H1 (cell line): ENCODE measurements around the gene NOTUM.

Experiments
- EP300 ChIP-seq, 2 experiments: IDR thresholded peaks; 1 replicate in 1 of 2; 2 replicates in 1 of 2; pipeline ENCODE4 v1.6.1; 2011 to 2012; ENCODE audit warnings: low read depth in 2 of 2, low read length in 2 of 2, mild to moderate bottlenecking in 2 of 2, borderline replicate concordance in 1 of 2, inconsistent platforms in 1 of 2, moderate library complexity in 1 of 2
- POLR2A ChIP-seq, 2 experiments: IDR thresholded peaks; 1 replicate in 1 of 2; 2 replicates in 1 of 2; pipeline ENCODE4 v1.6.1; 2011; ENCODE audit warnings: low read depth in 2 of 2, low read length in 2 of 2, mild to moderate bottlenecking in 2 of 2; ENCODE audit errors: control extremely low read depth in 1 of 2
- POLR2AphosphoS5 ChIP-seq: IDR thresholded peaks from 2 replicates; pipeline ENCODE4 v1.6.1; 2011; ENCODE audit warnings: low read depth, low read length
- TF ChIP-seq, protein P1 (sequence below), 3 experiments: IDR thresholded peaks; 1 replicate in 2 of 3; 2 replicates in 1 of 3; pipeline versions ENCODE4 v1.5.1 to v1.6.1; 2011; ENCODE audit warnings: low read length in 3 of 3, mild to moderate bottlenecking in 3 of 3, inconsistent platforms in 2 of 3, low read depth in 1 of 3, moderate library complexity in 1 of 3; ENCODE audit not compliant: insufficient read depth in 1 of 3; ENCODE audit errors: control extremely low read depth in 1 of 3

DNA sequence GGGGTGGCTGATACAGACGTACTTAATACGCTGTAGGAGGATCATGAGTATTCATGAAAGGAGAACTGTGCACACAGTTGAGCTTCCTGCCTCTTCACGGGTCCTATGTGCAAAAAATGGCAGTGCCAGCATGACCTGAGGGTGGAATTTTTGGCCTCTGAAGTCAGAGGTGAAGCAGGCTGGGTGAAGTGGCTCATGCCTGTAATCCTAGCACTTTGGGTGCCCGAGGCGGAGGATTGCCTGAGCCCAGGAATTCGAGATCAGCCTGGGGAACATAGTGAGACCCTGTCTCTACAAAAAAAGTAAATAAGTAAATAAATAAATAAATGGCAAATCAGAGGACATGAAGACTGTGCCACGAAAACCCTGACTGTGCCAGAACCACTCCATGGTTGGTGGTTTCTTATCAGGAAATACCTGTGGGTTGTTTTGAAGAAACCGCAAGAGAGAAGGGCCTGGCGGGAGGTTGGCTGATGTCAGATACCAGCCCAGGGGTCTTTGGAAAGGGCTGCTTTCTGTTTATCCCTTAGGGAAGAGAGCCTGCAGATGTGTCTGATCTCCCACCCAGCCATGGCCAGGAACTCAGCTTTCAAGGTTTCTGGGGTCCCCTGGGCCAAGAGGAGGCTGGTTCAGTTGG lies 19.8 kb upstream of the NOTUM start:
- no peak for TF ChIP-seq POLR2A (IDR thresholded peaks at IDR 0.05; ENCODE audit: control extremely low read depth in 1 of 2, low read depth in 2 of 2, low read length in 2 of 2)
- TF ChIP-seq, protein P1, sequence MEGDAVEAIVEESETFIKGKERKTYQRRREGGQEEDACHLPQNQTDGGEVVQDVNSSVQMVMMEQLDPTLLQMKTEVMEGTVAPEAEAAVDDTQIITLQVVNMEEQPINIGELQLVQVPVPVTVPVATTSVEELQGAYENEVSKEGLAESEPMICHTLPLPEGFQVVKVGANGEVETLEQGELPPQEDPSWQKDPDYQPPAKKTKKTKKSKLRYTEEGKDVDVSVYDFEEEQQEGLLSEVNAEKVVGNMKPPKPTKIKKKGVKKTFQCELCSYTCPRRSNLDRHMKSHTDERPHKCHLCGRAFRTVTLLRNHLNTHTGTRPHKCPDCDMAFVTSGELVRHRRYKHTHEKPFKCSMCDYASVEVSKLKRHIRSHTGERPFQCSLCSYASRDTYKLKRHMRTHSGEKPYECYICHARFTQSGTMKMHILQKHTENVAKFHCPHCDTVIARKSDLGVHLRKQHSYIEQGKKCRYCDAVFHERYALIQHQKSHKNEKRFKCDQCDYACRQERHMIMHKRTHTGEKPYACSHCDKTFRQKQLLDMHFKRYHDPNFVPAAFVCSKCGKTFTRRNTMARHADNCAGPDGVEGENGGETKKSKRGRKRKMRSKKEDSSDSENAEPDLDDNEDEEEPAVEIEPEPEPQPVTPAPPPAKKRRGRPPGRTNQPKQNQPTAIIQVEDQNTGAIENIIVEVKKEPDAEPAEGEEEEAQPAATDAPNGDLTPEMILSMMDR (IDR thresholded peaks at IDR 0.05; ENCODE audit: control extremely low read depth in 1 of 3, insufficient read depth in 1 of 3, low read depth in 1 of 3, low read length in 3 of 3), result no peak
- no peak for TF ChIP-seq POLR2AphosphoS5
- TF ChIP-seq EP300 (IDR thresholded peaks at IDR 0.05; ENCODE audit: borderline replicate concordance in 1 of 2, low read depth in 2 of 2, low read length in 2 of 2), result no peak
